ENCODE measurements around the gene CERK. TPM values are rescaled to one million over a fixed set of nuclear protein-coding genes. Genes with fewer than 3 reads are reported as not detected.

Gene CERK
- total RNA-seq, 1 donor from 2014 or later = 102 TPM

GRCh38 chr22:46769191-46769675 lies 31.2 kb upstream of the CERK start:
- Mint-ChIP-seq H3K4me1 (peaks cover 11% of the 10 kb centered on the region), H3K27ac (ENCODE audit: unreplicated experiment) (no peak overlapping the region)

DNA sequence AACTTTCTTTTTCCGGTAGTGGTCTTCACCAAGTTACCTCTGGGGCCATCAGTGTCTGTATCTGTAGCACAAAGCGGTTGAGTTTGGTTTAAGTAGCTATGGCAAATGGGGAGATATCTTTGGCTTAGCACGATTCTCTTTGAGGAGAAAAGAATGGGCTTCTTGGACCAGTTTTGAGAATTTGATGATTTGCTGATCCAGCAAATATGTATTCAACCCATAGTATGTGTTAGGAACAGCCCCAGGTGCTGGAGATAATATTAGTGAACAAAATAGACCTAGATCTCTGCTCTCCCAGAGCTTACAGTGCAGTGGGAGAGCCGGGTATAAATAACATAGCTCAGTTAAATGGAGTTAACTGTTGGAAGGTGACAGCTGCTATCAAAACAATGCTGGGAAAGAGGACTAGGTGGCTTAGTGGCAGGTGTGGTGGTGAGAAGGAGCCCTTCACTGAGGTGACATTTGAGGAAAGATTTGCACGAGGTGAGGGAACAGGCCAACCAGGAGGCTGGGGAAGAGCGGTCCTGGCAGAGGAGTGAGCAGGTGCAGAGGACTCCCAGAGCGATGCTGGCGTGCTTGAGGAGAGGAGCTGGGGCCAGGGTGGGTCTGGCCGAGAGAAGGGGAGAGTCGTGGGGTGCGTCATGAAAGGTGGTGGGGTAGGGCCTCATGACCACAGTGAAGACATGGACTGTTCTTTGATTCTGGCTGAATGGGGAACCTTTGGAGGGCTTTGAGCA lies 29.4 kb upstream of the CERK start:
- Mint-ChIP-seq H3K9me3 (no peaks in the 10 kb centered on the region), H3K4me3 (peak overlapping the region; percentile 47), H3K36me3 (ENCODE audit: low read depth) (no peaks in the 10 kb centered on the region), H3K27ac (ENCODE audit: unreplicated experiment) (peak overlapping the region; percentile 54), H3K27me3 (ENCODE audit: low read depth) (no peaks in the 10 kb centered on the region), H3K4me1 (peaks cover 29% of the 10 kb centered on the region)
- TF ChIP-seq, protein P1, sequence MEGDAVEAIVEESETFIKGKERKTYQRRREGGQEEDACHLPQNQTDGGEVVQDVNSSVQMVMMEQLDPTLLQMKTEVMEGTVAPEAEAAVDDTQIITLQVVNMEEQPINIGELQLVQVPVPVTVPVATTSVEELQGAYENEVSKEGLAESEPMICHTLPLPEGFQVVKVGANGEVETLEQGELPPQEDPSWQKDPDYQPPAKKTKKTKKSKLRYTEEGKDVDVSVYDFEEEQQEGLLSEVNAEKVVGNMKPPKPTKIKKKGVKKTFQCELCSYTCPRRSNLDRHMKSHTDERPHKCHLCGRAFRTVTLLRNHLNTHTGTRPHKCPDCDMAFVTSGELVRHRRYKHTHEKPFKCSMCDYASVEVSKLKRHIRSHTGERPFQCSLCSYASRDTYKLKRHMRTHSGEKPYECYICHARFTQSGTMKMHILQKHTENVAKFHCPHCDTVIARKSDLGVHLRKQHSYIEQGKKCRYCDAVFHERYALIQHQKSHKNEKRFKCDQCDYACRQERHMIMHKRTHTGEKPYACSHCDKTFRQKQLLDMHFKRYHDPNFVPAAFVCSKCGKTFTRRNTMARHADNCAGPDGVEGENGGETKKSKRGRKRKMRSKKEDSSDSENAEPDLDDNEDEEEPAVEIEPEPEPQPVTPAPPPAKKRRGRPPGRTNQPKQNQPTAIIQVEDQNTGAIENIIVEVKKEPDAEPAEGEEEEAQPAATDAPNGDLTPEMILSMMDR (conservative IDR thresholded peaks at IDR 0.05) = no peak
- DNase-seq (ENCODE audit: low read depth, low spot score) = no peak

More at GRCh38 chr22:46769191-46769675, 31.2 kb upstream of the CERK start:
- Mint-ChIP-seq H3K4me3 (no peak overlapping the region), H3K9me3 (no peaks in the 10 kb centered on the region), H3K27me3 (ENCODE audit: low read depth) (no peaks in the 10 kb centered on the region), H3K36me3 (ENCODE audit: low read depth) (no peaks in the 10 kb centered on the region)
- TF ChIP-seq, protein P1 (conservative IDR thresholded peaks at IDR 0.05) = no peak
- DNase-seq (ENCODE audit: low read depth, low spot score) = no peak

DNA sequence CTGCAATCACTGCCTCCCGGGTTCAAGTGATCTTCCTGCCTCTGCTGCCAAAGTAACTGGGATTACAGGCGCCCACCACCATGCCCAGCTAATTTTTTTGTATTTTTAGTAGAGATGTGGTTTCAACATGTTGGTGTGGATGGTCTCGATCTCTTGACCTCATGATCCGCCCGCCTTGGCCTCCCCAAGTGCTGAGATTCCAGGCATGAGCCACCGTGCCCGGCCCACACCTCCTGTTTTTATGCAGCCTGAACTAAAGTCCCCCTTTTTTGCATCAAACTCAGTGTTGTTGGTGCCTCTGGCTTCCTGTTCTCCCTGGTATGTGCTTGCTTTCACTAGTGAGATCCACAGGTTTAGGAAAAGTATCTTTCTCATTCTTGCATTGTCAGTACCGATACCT lies 28.6 kb upstream of the CERK start:
- Mint-ChIP-seq H3K27me3 (ENCODE audit: low read depth) (no peaks in the 10 kb centered on the region), H3K36me3 (ENCODE audit: low read depth) (no peaks in the 10 kb centered on the region), H3K9me3 (no peaks in the 10 kb centered on the region), H3K4me3 (peak overlapping the region; percentile 47), H3K4me1 (peaks cover 37% of the 10 kb centered on the region), H3K27ac (ENCODE audit: unreplicated experiment) (no peak overlapping the region)
- TF ChIP-seq, protein P1 (conservative IDR thresholded peaks at IDR 0.05) = no peak
- no peak for DNase-seq (ENCODE audit: low read depth, low spot score)

- TF ChIP-seq, protein P1 (conservative IDR thresholded peaks at IDR 0.05) = no peak
- DNase-seq (ENCODE audit: low read depth, low spot score) = no peak
- H3K4me1 Mint-ChIP-seq = peaks cover 47% of the 10 kb centered on the region
- H3K4me3 Mint-ChIP-seq = peak overlapping the region; percentile 83
- no peaks in the 10 kb centered on the region for H3K27me3 Mint-ChIP-seq (ENCODE audit: low read depth)
- no peaks in the 10 kb centered on the region for H3K9me3 Mint-ChIP-seq
- no peaks in the 10 kb centered on the region for H3K36me3 Mint-ChIP-seq (ENCODE audit: low read depth)
- H3K27ac Mint-ChIP-seq (ENCODE audit: unreplicated experiment) = no peak overlapping the region
These were observed 26.9 kb upstream of the CERK start for GRCh38 chr22:46764779-46765485.

DNA sequence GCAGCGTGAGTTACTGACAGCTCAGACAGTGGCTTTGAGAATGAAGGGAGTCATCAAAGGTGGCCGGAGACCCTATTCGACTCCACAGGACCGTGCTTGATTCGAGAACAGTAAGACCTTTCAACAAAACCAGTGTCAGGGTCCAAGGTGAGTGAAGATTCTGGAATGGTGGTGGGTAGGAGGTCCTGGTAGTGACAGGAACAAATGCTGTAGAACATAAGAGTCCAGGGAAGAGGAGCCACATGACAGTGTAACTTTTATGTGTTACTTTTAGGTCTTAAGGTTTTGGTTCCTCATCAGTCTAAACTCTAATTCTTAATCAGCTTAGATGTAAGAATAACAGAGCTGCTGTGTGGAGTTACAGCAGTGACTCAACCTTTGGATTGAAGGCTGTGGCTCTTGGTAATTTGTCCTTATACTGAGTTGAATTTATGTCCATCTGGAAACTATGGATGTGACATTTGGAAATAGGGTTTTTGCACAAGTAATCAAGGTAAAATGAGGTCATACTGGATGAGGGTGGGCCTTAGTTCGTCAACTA lies 26.2 kb upstream of the CERK start:
- H3K4me1 Mint-ChIP-seq = peaks cover 47% of the 10 kb centered on the region
- H3K36me3 Mint-ChIP-seq (ENCODE audit: low read depth) = no peaks in the 10 kb centered on the region
- peak overlapping the region; percentile 31 for H3K27ac Mint-ChIP-seq (ENCODE audit: unreplicated experiment)
- H3K9me3 Mint-ChIP-seq = no peaks in the 10 kb centered on the region
- H3K27me3 Mint-ChIP-seq (ENCODE audit: low read depth) = no peaks in the 10 kb centered on the region
- TF ChIP-seq, protein P1 (conservative IDR thresholded peaks at IDR 0.05) = no peak
- H3K4me3 Mint-ChIP-seq = peak overlapping the region; percentile 83
- no peak for DNase-seq (ENCODE audit: low read depth, low spot score)

Measured in neural crest cell (in vitro differentiated cells).